Peyer's patch (tissue), 4 donors: ENCODE results near the gene POLE2. TPM values are rescaled to one million over a fixed set of nuclear protein-coding genes. Genes with fewer than 3 reads are reported as not detected.

Source experiments
- DNase-seq, 3 donors: peaks; one replicate each; pipeline ENCODE4 v3.0.0-alpha.2; 2017 to 2019
- H3K27ac ChIP-seq, 4 donors: fragments of 200-600 bp; sonication (generic); one replicate each; pipeline ENCODE4 v1.5.1; 2016 to 2019
- H3K27me3 ChIP-seq, 2 donors: fragments of 200-600 bp; sonication (generic); one replicate each; pipeline ENCODE4 v1.5.1; 2019
- H3K36me3 ChIP-seq, 3 donors: fragments of 200-600 bp; sonication (generic); one replicate each; pipeline ENCODE4 v1.5.1; 2016 to 2019
- H3K4me1 ChIP-seq, 4 donors: fragments of 200-600 bp; sonication (generic); one replicate each; pipeline ENCODE4 v1.5.1; 2016 to 2019
- H3K4me3 ChIP-seq, 4 donors: fragments of 200-600 bp; sonication (generic); 1 replicate in 3 of 4; 2 replicates in 1 of 4; pipeline ENCODE4 v1.5.1; 2016 to 2019; ENCODE audit warnings: mild to moderate bottlenecking in 1 of 4
- H3K9me3 ChIP-seq, 4 donors: fragments of 200-600 bp; sonication (generic); one replicate each; pipeline ENCODE4 v1.5.1; 2016 to 2019; ENCODE audit warnings: mild to moderate bottlenecking in 1 of 4
- CTCF ChIP-seq, 6 experiments: fragments of 450-650 bp in 4 of 6; fragments of 200-600 bp in 2 of 6; sonication (generic) in 1 of 6; IDR thresholded peaks; one replicate each; pipeline ENCODE4 v1.5.1; 2017 to 2019; ENCODE audit warnings: antibody characterized with exemption in 6 of 6, mild to moderate bottlenecking in 3 of 6, moderate library complexity in 1 of 6
- POLR2A ChIP-seq, 2 donors: fragments of 450-650 bp; IDR thresholded peaks; one replicate each; pipeline ENCODE4 v1.5.1; 2017; ENCODE audit warnings: antibody characterized with exemption in 2 of 2, mild to moderate bottlenecking in 2 of 2, moderate library complexity in 2 of 2
- total RNA-seq, 4 donors: library from RNA; depleted of rRNA; stranded (reverse); fragments of >200 nt; gene quantifications; one replicate each; pipeline ENCODE4 v1.1.0, GENCODE V29; 2016

The POLE2 gene
- total RNA-seq, 4 donors from 2014 or later, result 2.5 to 10.7 (median 6.0) TPM

GRCh38 chr14:49642163-49642562 is 45.9 kb downstream of the POLE2 start:
- Histone ChIP-seq H3K36me3 (no peaks in the 10 kb centered on the region), H3K4me3 (peak overlapping the region in 1 of 4 donors; percentile 31), H3K9me3 (no peaks in the 10 kb centered on the region), H3K27ac (peak overlapping the region in 3 of 4 donors; percentile 55 to 86 (median 82)), H3K27me3 (no peaks in the 10 kb centered on the region), H3K4me1 (peaks cover 0 to 24% (median 1%) of the 10 kb centered on the region in 4 donors)
- no peak for DNase-seq
- TF ChIP-seq POLR2A (IDR thresholded peaks at IDR 0.05) (no peak), CTCF (IDR thresholded peaks at IDR 0.05) (peak in 1 of 6 experiments; percentile 2)

DNA sequence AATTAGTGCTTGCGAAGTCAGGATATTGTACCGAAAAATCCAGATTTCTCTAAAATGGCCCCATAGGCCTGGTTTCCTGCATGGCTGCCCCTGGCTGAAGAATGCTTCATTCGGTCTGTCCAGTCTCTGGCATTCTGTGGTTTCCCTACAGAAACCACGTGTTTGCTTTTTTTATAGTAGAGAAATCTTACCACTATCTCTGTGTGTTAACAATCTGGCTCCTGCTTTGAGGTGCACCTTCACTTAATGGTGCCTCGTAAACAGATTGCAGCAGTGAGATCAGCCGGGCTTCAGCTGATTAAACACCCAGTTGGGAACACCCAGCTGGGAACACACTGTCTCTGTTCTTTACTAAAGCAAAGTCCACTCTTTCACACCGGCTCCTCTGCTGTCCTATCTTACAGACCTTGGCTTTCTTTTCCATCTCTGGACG is 46.3 kb downstream of the POLE2 start:
- Histone ChIP-seq H3K27me3 (no peaks in the 10 kb centered on the region), H3K4me3 (peak overlapping the region in 1 of 4 donors; percentile 31), H3K4me1 (peaks cover 0 to 24% (median 1%) of the 10 kb centered on the region in 4 donors), H3K9me3 (no peaks in the 10 kb centered on the region), H3K27ac (peak overlapping the region in 3 of 4 donors; percentile 56 to 86 (median 82)), H3K36me3 (no peaks in the 10 kb centered on the region)
- TF ChIP-seq CTCF (IDR thresholded peaks at IDR 0.05), result peak in 2 of 6 experiments; percentile 9 to 25
- peak; percentile 19 to 81 for TF ChIP-seq POLR2A (IDR thresholded peaks at IDR 0.05)
- DNase-seq, result peak in 2 of 3 donors; percentile 67 to 87

DNA sequence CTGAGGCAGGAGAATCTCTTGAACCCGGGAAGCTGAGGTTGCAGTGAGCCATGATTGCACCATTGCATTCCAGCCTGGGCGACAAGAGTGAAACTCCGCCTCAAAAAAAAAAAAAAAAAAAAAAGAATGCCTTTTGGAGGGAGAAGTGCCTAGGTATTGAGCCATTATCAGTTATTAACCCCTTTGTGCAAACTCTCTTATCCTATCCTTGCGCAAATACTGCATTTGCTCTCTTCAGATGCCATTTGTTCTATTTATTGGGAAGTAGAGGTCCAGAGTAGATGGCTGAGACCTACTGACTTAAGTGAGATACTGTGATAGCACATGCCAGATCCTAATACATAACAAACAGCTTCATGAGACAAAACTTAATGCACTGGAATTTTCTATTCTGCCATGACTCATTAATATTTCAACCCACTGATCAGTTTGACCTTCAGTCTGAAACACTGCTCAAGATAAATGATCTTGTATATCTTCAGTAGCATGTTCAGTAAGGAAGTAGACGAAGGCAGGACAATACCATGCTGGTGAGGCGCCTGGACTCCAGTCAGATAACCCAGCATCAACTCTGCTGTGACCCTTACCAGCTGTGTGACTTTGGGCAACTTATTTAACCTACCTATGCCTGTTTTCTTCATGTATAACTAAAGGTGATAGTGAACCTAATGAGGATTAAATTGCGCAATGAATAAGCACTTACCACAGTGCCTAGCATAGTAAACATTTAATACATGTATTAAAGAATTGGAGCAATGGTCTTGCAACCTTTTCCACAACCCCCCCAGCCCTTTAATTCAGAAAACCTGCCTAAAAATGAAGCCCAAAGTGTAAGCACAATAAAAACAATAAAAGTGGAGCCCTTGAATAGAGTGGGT is 47.2 kb downstream of the POLE2 start:
- peak in 1 of 3 donors; percentile 67 for DNase-seq
- peak overlapping the region in 3 of 4 donors; percentile 56 to 86 (median 82) for H3K27ac ChIP-seq
- no peaks in the 10 kb centered on the region for H3K27me3 ChIP-seq
- H3K4me1 ChIP-seq, result peaks cover 2 to 32% (median 6%) of the 10 kb centered on the region in 4 donors
- no peak overlapping the region for H3K4me3 ChIP-seq
- TF ChIP-seq POLR2A (IDR thresholded peaks at IDR 0.05), result peak; percentile 49 to 84
- no peak for TF ChIP-seq CTCF (IDR thresholded peaks at IDR 0.05)
- H3K36me3 ChIP-seq, result no peaks in the 10 kb centered on the region
- no peaks in the 10 kb centered on the region for H3K9me3 ChIP-seq

GRCh38 chr14:49637534-49638078 is 50.4 kb downstream of the POLE2 start:
- Histone ChIP-seq H3K4me3 (no peak overlapping the region), H3K27ac (no peak overlapping the region), H3K9me3 (no peaks in the 10 kb centered on the region), H3K27me3 (no peaks in the 10 kb centered on the region), H3K4me1 (peaks cover 2 to 26% (median 6%) of the 10 kb centered on the region in 4 donors), H3K36me3 (no peaks in the 10 kb centered on the region)
- no peak for DNase-seq
- no peak for TF ChIP-seq CTCF (IDR thresholded peaks at IDR 0.05)
- TF ChIP-seq POLR2A (IDR thresholded peaks at IDR 0.05), result no peak

DNA sequence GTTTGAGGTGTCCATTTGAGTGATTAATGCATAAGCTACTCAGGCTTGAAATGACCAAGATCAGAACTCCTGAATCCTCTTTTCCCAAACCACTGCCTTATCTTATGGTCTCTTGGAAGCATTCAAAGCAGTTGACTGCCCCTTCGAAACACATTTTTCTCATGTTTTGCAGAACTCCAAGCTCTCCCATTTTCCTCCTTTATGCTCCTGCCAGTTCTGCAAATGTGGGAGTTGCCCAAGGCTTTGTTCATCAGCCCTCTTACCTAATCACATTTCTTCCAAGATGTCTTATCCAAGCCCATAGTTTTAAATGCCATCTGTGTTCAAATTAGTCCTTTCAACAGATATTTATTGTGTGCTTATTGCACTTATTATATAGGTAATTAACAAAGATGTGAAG is 51.1 kb downstream of the POLE2 start:
- Histone ChIP-seq H3K9me3 (no peaks in the 10 kb centered on the region), H3K27ac (peak overlapping the region in 1 of 4 donors; percentile 69), H3K36me3 (no peaks in the 10 kb centered on the region), H3K4me1 (peaks cover 2 to 30% (median 9%) of the 10 kb centered on the region in 4 donors), H3K27me3 (no peaks in the 10 kb centered on the region), H3K4me3 (no peak overlapping the region)
- no peak for DNase-seq
- TF ChIP-seq POLR2A (IDR thresholded peaks at IDR 0.05), result no peak
- TF ChIP-seq CTCF (IDR thresholded peaks at IDR 0.05), result no peak
